ENCODE measurements around the gene TPRG1.

TPRG1 gene

DNA sequence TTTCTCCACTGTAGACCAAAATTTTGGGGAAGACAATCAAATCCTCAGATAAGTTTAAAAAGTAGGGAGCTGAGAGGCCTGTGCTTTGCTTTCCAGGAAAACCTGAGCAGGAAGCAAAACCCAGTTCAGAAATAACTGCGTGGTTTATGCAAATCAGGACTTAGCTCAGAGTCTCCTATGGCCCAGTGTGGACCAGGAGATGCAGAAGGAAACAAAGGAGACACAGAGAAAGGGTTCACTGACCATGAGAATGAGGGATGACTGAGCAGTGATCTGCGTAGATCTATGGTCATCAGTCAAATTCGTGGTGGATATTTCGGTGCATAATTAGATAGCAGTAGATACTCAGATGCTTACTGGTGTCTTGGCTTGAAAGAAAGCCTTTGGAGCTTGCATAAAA, 196.6 kb downstream of the TPRG1 start:
- H3K4me3 ChIP-seq (ENCODE audit: low read depth in 1 of 2, low read length in 2 of 2): no peak overlapping the region
- no peaks in the 10 kb centered on the region for H3K4me1 ChIP-seq (ENCODE audit: insufficient read depth, low read length)
- no peak overlapping the region for H3K9ac ChIP-seq (ENCODE audit: low read length)
- H3K27me3 ChIP-seq (ENCODE audit: control insufficient read depth in 1 of 2, insufficient read depth in 2 of 2, low read length in 2 of 2): no peaks in the 10 kb centered on the region
- H3K27ac ChIP-seq (ENCODE audit: low read depth, low read length): no peak overlapping the region
- H3K36me3 ChIP-seq (ENCODE audit: insufficient read depth, low read length): no peaks in the 10 kb centered on the region
- H3K9me3 ChIP-seq (ENCODE audit: low read length): no peaks in the 10 kb centered on the region

- no peak overlapping the region for H3K27ac ChIP-seq (ENCODE audit: low read depth, low read length)
- no peaks in the 10 kb centered on the region for H3K9me3 ChIP-seq (ENCODE audit: low read length)
Observed at GRCh38 chr3:189369636-189370035, 197.9 kb downstream of the TPRG1 start.

GRCh38 chr3:189372243-189372642, 200.5 kb downstream of the TPRG1 start:
- Histone ChIP-seq H3K27me3 (ENCODE audit: control insufficient read depth in 1 of 2, insufficient read depth in 2 of 2, low read length in 2 of 2) (no peaks in the 10 kb centered on the region), H3K4me1 (ENCODE audit: insufficient read depth, low read length) (no peaks in the 10 kb centered on the region), H3K9me3 (ENCODE audit: low read length) (no peaks in the 10 kb centered on the region), H3K4me3 (ENCODE audit: low read depth in 1 of 2, low read length in 2 of 2) (no peak overlapping the region), H3K36me3 (ENCODE audit: insufficient read depth, low read length) (no peaks in the 10 kb centered on the region), H3K27ac (ENCODE audit: low read depth, low read length) (no peak overlapping the region), H3K9ac (ENCODE audit: low read length) (no peak overlapping the region)

More at GRCh38 chr3:189369636-189370035, 197.9 kb downstream of the TPRG1 start:
- no peak overlapping the region for H3K4me3 ChIP-seq (ENCODE audit: low read depth in 1 of 2, low read length in 2 of 2)
- H3K36me3 ChIP-seq (ENCODE audit: insufficient read depth, low read length): no peaks in the 10 kb centered on the region
- no peaks in the 10 kb centered on the region for H3K4me1 ChIP-seq (ENCODE audit: insufficient read depth, low read length)
- no peaks in the 10 kb centered on the region for H3K27me3 ChIP-seq (ENCODE audit: control insufficient read depth in 1 of 2, insufficient read depth in 2 of 2, low read length in 2 of 2)
- H3K9ac ChIP-seq (ENCODE audit: low read length): no peak overlapping the region

Data from muscle layer of colon (tissue), 2 donors.